DND-41 (cell line): ENCODE results near the gene TRIM15.

Experiments
- ATAC-seq: fragments of 200-7000 bp; cut with Tn5 transposase; 3 replicates; pipeline ENCODE4 v1.9.1; 2021; ENCODE audit warnings: low read depth; ENCODE audit not compliant: insufficient read depth
- DNase-seq: peaks from one replicate; pipeline ENCODE4 v3.0.0-alpha.2; 2020
- H2AFZ ChIP-seq: 2 replicates; pipeline ENCODE4 v1.6.0; 2012; ENCODE audit warnings: low read depth, low read length
- H3K27ac ChIP-seq: 2 replicates; pipeline ENCODE4 v1.5.1; 2012; ENCODE audit warnings: low read length, inconsistent platforms
- H3K27me3 ChIP-seq: fragments of 200-600 bp; sonication (generic); 2 replicates; pipeline ENCODE4 v1.6.0; 2012; ENCODE audit warnings: low read length, mild to moderate bottlenecking, inconsistent platforms; ENCODE audit not compliant: insufficient read depth, poor library complexity
- H3K36me3 ChIP-seq: 2 replicates; pipeline ENCODE4 v1.5.1; 2012; ENCODE audit warnings: low read length, inconsistent platforms; ENCODE audit not compliant: insufficient read depth
- H3K4me1 ChIP-seq: 2 replicates; pipeline ENCODE4 v1.5.1; 2012; ENCODE audit warnings: mild to moderate bottlenecking, low read length; ENCODE audit not compliant: insufficient read depth
- H3K4me2 ChIP-seq: 2 replicates; pipeline ENCODE4 v1.6.0; 2012; ENCODE audit warnings: mild to moderate bottlenecking, moderate library complexity, low read length, inconsistent platforms; ENCODE audit not compliant: insufficient read depth
- H3K4me3 ChIP-seq, 2 experiments: fragments of 200-600 bp in 1 of 2; shearing (Covaris generic) in 1 of 2; 2 replicates each; pipeline ENCODE4 v1.5.1; 2012 to 2016; ENCODE audit warnings: inconsistent platforms in 2 of 2, low read length in 2 of 2, mild to moderate bottlenecking in 2 of 2, low read depth in 1 of 2, moderate library complexity in 1 of 2
- H3K79me2 ChIP-seq: 2 replicates; pipeline ENCODE4 v1.6.0; 2012; ENCODE audit warnings: low read length, inconsistent platforms; ENCODE audit not compliant: insufficient read depth
- H3K9ac ChIP-seq: 2 replicates; pipeline ENCODE4 v1.6.0; 2012; ENCODE audit warnings: low read depth, mild to moderate bottlenecking, inconsistent platforms, low read length, moderate library complexity
- H3K9me3 ChIP-seq: 2 replicates; pipeline ENCODE4 v1.5.1; 2012; ENCODE audit warnings: low read length, moderate library complexity, mild to moderate bottlenecking, inconsistent platforms; ENCODE audit not compliant: insufficient read depth, severe bottlenecking
- H4K20me1 ChIP-seq: 2 replicates; pipeline ENCODE4 v1.6.0; 2012; ENCODE audit warnings: low read length; ENCODE audit not compliant: insufficient read depth
- EZH2 ChIP-seq: IDR thresholded peaks from 3 replicates; pipeline ENCODE4 v1.6.1; 2012; ENCODE audit warnings: borderline replicate concordance, low read depth, mild to moderate bottlenecking, moderate library complexity, low read length, inconsistent platforms; ENCODE audit not compliant: severe bottlenecking
- TF ChIP-seq, protein P1 (sequence below): IDR thresholded peaks from 2 replicates; pipeline ENCODE4 v1.5.1; 2012; ENCODE audit warnings: borderline replicate concordance, low read length, moderate library complexity, mild to moderate bottlenecking; ENCODE audit not compliant: poor library complexity, severe bottlenecking; ENCODE audit errors: extremely low read depth

The TRIM15 gene

DNA sequence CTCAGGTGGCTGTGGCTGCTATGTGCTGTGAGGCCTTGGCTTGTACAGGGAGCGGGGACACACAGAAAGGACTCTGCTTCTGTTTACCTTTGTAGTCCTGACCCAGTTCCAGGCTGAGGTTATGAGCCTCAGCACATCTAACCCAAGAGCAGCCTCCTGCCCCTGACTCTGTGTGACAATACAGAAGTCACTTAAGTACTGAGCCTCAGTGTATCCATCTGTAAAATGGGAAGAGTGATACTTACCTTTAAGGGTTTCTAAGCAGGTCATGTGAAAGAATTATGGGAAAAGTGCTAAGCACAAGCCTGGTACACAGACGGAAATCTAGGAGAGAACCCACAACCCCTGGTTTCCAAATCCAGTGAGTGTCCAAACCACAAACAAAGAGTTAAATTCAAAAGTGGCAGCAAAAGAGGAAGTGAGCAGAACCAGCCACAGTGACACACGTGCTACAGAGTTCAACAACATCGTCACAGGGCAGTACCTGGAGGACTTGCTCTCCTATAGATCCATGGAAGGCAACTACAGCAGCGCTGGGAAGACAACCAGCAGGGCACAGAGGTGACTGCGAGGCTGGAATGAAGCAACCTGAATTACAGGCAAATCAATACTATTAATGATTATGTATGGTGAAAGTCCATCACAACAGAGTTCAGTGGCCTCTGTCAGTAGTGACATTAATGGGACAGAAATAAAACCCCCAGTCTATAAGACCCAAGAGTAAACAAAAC, 37.4 kb downstream of the TRIM15 start:
- no peak for DNase-seq
- ATAC-seq: no peak
- H3K36me3 ChIP-seq: peaks cover 72% of the 10 kb centered on the region
- H3K4me1 ChIP-seq: no peaks in the 10 kb centered on the region
- peaks cover 49% of the 10 kb centered on the region; the same call in 1 of the 2 replicates for H4K20me1 ChIP-seq
- TF ChIP-seq, protein P1, sequence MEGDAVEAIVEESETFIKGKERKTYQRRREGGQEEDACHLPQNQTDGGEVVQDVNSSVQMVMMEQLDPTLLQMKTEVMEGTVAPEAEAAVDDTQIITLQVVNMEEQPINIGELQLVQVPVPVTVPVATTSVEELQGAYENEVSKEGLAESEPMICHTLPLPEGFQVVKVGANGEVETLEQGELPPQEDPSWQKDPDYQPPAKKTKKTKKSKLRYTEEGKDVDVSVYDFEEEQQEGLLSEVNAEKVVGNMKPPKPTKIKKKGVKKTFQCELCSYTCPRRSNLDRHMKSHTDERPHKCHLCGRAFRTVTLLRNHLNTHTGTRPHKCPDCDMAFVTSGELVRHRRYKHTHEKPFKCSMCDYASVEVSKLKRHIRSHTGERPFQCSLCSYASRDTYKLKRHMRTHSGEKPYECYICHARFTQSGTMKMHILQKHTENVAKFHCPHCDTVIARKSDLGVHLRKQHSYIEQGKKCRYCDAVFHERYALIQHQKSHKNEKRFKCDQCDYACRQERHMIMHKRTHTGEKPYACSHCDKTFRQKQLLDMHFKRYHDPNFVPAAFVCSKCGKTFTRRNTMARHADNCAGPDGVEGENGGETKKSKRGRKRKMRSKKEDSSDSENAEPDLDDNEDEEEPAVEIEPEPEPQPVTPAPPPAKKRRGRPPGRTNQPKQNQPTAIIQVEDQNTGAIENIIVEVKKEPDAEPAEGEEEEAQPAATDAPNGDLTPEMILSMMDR: no peak
- TF ChIP-seq EZH2: no peak
- H3K9ac ChIP-seq: no peak overlapping the region
- H3K4me2 ChIP-seq: no peak overlapping the region
- no peaks in the 10 kb centered on the region for H3K9me3 ChIP-seq
- no peaks in the 10 kb centered on the region for H3K27me3 ChIP-seq
- no peak overlapping the region for H2AFZ ChIP-seq
- H3K4me3 ChIP-seq: no peak overlapping the region
- no peak overlapping the region for H3K27ac ChIP-seq
- H3K79me2 ChIP-seq: peaks cover 55% of the 10 kb centered on the region

DNA sequence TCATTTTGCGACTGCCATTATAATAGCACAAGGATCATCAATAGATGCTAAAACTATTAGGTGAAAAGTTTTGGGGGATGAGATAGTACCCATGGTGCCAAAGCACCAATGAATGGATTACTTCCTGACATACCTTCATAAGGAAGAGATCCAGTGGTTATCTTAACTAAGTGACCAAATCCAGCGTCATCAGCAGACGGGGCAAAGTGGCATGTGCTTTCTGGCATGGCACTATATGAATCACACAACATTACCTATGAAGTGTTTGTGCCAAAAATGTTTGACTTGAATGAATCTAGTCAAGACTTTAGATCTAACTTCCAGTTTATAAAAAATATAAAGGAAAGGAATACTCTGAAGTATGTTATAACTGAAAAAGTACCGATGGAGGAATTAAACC, 39.0 kb downstream of the TRIM15 start:
- no peak overlapping the region for H3K4me2 ChIP-seq
- H3K4me3 ChIP-seq: no peak overlapping the region
- no peak for ATAC-seq
- H3K27ac ChIP-seq: no peak overlapping the region
- H3K9ac ChIP-seq: no peak overlapping the region
- no peak for TF ChIP-seq EZH2
- TF ChIP-seq, protein P1: no peak
- peaks cover 64% of the 10 kb centered on the region for H3K36me3 ChIP-seq
- H2AFZ ChIP-seq: no peak overlapping the region
- H3K4me1 ChIP-seq: no peaks in the 10 kb centered on the region
- H4K20me1 ChIP-seq: peaks cover 65% of the 10 kb centered on the region
- no peak for DNase-seq
- H3K9me3 ChIP-seq: no peaks in the 10 kb centered on the region
- peaks cover 71% of the 10 kb centered on the region for H3K79me2 ChIP-seq
- H3K27me3 ChIP-seq: no peaks in the 10 kb centered on the region

- no peak overlapping the region for H3K4me3 ChIP-seq
- ATAC-seq (no peak), DNase-seq (no peak)
- no peaks in the 10 kb centered on the region for H3K27me3 ChIP-seq
- no peak overlapping the region for H2AFZ ChIP-seq
- no peak overlapping the region for H3K9ac ChIP-seq
- peaks cover 63% of the 10 kb centered on the region for H4K20me1 ChIP-seq
- H3K79me2 ChIP-seq: peaks cover 86% of the 10 kb centered on the region
- H3K4me2 ChIP-seq: no peak overlapping the region
- no peak overlapping the region for H3K27ac ChIP-seq
- H3K36me3 ChIP-seq: peaks cover 49% of the 10 kb centered on the region
- no peaks in the 10 kb centered on the region for H3K9me3 ChIP-seq
- peaks cover under 1% of the 10 kb centered on the region; the same call in 1 of the 2 replicates for H3K4me1 ChIP-seq
- no peak for TF ChIP-seq EZH2
- TF ChIP-seq, protein P1: no peak
Observed at GRCh38 chr6:30204116-30204515, 40.8 kb downstream of the TRIM15 start.

DNA sequence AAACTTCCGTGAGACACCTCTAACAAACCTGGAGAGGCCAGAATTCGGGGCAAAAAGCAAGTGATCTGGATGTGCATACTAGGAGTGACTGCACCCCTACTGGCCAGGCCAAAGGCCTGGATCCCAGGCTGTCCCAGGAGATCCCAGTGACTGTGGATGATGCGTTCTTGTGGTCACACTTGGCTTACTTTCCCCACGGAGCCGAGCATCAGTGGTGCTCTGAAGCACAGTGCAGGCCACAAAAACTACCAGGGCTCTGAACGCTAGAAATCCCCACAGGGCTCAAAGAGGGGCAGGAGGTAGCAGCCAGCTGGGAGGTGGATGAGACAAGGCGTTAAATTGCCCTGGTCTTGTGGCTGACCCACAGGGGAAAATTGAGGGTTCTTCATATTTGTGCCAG, 42.8 kb downstream of the TRIM15 start:
- Histone ChIP-seq H2AFZ (no peak overlapping the region), H3K9ac (no peak overlapping the region), H3K4me2 (no peak overlapping the region), H3K4me3 (no peak overlapping the region), H3K27me3 (no peaks in the 10 kb centered on the region), H3K4me1 (peaks cover 16% of the 10 kb centered on the region), H3K9me3 (no peaks in the 10 kb centered on the region), H3K27ac (no peak overlapping the region), H4K20me1 (peaks cover 64% of the 10 kb centered on the region), H3K79me2 (peaks cover 92% of the 10 kb centered on the region), H3K36me3 (peaks cover 44% of the 10 kb centered on the region)
- DNase-seq (no peak), ATAC-seq (no peak)
- TF ChIP-seq EZH2: no peak
- TF ChIP-seq, protein P1: no peak
